Measurements from ENCODE around the gene HCN2. TPM values are rescaled to one million over a fixed set of nuclear protein-coding genes. Genes with fewer than 3 reads are reported as not detected.

The HCN2 gene
- under 1 TPM; 0.12 to 0.46 (median 0.18) TPM for total RNA-seq
- under 1 TPM; 0.27 to 0.82 TPM for polyA plus RNA-seq

- WGBS, 2 donors = 0 to 1% methylated on average over 5 to 91 of the region's 132 CpGs
- intact Hi-C loops (cut with DNase I) = no loop called here
- H3K27me3 ChIP-seq = peaks cover 0 to 13% (median 4%) of the 10 kb centered on the region in 4 donors
- H3K4me1 ChIP-seq = peaks cover 0 to 9% (median 3%) of the 10 kb centered on the region in 3 donors
- no peak for ATAC-seq
- TF ChIP-seq CTCF (IDR thresholded peaks at IDR 0.05) = no peak
- no peak for FAIRE-seq
- H3K4me3 ChIP-seq = peak within 1 kb of the TSS in 1 of 4 donors; percentile 12
- no peaks in the 10 kb centered on the region for H3K9me3 ChIP-seq
- no peak within 1 kb of the TSS for H3K27ac ChIP-seq
- no peaks in the 10 kb centered on the region for H3K36me3 ChIP-seq
- no peak for DNase-seq
Observed at GRCh38 chr19:589693-590395, at the start of gene HCN2. Gene HCN2 (plus strand): TSS chr19:589881. CDS start chr19:589946, 65 bp downstream.

- Histone ChIP-seq H3K4me3 (no peak overlapping the region), H3K27ac (no peak overlapping the region), H3K9me3 (no peaks in the 10 kb centered on the region), H3K4me1 (no peaks in the 10 kb centered on the region), H3K27me3 (no peaks in the 10 kb centered on the region), H3K36me3 (peaks cover 0 to 40% (median 13%) of the 10 kb centered on the region in 3 donors)
- intact Hi-C loops (cut with DNase I) = no loop called here
- FAIRE-seq = no peak
- peak in 2 of 6 donors; percentile 33 to 64 for DNase-seq
- no peak for TF ChIP-seq CTCF (IDR thresholded peaks at IDR 0.05)
- WGBS, 2 donors = 91 to 92% methylated on average over 51 of the region's 51 CpGs
- ATAC-seq = no peak
Observed at GRCh38 chr19:540867-541637, 48.6 kb upstream of the HCN2 start.

GRCh38 chr19:541699-542098, 48.0 kb upstream of the HCN2 start:
- no peaks in the 10 kb centered on the region for H3K9me3 ChIP-seq
- no peaks in the 10 kb centered on the region for H3K27me3 ChIP-seq
- FAIRE-seq = no peak
- no peaks in the 10 kb centered on the region for H3K4me1 ChIP-seq
- peak in 2 of 6 donors; percentile 27 to 70 for DNase-seq
- intact Hi-C loops (cut with DNase I) = no loop called here
- WGBS, 2 donors = 92 to 94% methylated on average over 25 to 26 of the region's 26 CpGs
- TF ChIP-seq CTCF (IDR thresholded peaks at IDR 0.05) = no peak
- ATAC-seq = no peak
- H3K4me3 ChIP-seq = no peak overlapping the region
- no peak overlapping the region for H3K27ac ChIP-seq
- peaks cover 0 to 34% (median 8%) of the 10 kb centered on the region in 3 donors for H3K36me3 ChIP-seq

GRCh38 chr19:542173-542866, 47.4 kb upstream of the HCN2 start:
- ATAC-seq (peak in 1 of 4 donors; percentile 4), FAIRE-seq (no peak), DNase-seq (peak in 2 of 6 donors; percentile 25 to 80)
- TF ChIP-seq CTCF (IDR thresholded peaks at IDR 0.05) = no peak
- intact Hi-C loops (cut with DNase I) = no loop called here
- Histone ChIP-seq H3K4me3 (no peak overlapping the region), H3K27ac (no peak overlapping the region), H3K9me3 (no peaks in the 10 kb centered on the region), H3K4me1 (no peaks in the 10 kb centered on the region), H3K36me3 (peaks cover 0 to 29% (median 7%) of the 10 kb centered on the region in 3 donors), H3K27me3 (no peaks in the 10 kb centered on the region)
- WGBS, 2 donors = 89 to 94% methylated on average over 33 to 34 of the region's 34 CpGs

Data from pancreas (tissue), 10 donors.